HG03095 (cell line): Measurements from ENCODE around the gene ARHGAP45.

Experiments used
- ATAC-seq: cut with Tn5 transposase; IDR thresholded peaks from one replicate; pipeline ENCODE4 v1.9.1; 2021; ENCODE audit warnings: moderate library complexity; ENCODE audit not compliant: unreplicated experiment

Gene ARHGAP45

GRCh38 chr19:1102407-1103131 is 35.6 kb downstream of the ARHGAP45 start:
- ATAC-seq = no peak

- no peak for ATAC-seq
Observed at GRCh38 chr19:1103132-1103707, 36.3 kb downstream of the ARHGAP45 start.

DNA sequence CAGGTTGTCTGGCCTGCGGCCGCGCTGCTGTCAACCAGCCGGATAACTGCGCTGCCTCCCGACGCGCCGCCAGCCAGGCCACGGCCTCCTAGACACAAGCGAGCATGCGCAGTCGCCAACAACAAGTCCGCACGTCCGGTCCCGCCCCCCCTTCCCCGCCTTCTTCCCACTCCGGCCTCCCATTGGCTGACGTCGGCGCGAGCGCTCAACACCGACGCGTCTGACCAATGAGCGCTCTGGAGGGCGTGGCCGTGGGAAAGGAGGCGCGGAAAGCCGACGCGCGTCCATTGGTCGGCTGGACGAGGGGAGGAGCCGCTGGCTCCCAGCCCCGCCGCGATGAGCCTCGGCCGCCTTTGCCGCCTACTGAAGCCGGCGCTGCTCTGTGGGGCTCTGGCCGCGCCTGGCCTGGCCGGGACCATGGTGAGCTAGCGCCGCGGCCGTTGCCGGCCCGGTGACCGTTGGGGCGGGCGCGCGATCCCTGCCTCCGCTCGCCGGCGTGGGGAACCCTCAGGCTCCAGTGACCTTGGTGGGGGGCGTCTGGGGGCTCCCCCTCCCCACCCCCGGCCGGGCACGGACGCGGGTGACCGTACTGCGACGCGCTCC is 36.8 kb downstream of the ARHGAP45 start, which contains the start of gene GPX4:
TSS of gene GPX4 (plus strand) at position 287 of the 603 bp plus-strand sequence. CDS start at position 337, 50 bp downstream.
- ATAC-seq = peak; percentile 50

DNA sequence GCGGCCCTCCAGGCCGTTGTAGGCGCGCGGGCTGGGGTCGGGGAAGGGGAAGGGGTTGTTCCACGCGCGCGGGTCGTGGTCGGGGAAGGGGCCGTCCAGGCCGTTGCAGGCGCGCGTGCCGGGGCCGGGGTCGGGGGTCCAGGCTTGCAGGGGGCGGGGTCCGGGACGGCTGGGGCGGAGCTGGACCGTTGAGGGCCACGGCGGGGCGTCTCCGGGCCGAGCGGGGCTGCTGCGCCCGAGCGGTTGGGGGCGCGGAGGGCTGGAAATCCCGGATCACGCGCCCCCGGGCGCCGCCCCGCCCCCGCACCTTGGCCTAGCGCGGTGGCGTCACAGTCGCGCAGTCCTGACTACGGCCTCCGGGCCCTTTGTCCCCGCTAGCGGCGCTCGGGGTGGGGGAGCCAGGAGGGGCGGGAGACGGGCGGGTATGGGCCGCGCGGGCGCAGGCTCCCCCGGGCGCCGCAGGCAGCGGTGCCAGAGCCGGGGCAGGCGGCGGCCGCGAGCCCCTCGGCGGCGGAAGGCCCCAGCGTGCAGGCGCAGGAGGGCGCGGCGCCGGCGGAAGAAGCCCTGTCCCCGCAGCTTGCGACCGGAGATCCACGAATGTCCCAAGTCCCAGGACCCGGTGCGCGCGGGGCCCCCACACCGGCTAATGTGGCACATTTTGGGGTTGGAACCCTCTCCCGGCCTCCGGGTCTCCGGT is 37.5 kb downstream of the ARHGAP45 start:
- ATAC-seq = no peak

- ATAC-seq = no peak
Observed at GRCh38 chr19:1105008-1105872, 38.3 kb downstream of the ARHGAP45 start.

DNA sequence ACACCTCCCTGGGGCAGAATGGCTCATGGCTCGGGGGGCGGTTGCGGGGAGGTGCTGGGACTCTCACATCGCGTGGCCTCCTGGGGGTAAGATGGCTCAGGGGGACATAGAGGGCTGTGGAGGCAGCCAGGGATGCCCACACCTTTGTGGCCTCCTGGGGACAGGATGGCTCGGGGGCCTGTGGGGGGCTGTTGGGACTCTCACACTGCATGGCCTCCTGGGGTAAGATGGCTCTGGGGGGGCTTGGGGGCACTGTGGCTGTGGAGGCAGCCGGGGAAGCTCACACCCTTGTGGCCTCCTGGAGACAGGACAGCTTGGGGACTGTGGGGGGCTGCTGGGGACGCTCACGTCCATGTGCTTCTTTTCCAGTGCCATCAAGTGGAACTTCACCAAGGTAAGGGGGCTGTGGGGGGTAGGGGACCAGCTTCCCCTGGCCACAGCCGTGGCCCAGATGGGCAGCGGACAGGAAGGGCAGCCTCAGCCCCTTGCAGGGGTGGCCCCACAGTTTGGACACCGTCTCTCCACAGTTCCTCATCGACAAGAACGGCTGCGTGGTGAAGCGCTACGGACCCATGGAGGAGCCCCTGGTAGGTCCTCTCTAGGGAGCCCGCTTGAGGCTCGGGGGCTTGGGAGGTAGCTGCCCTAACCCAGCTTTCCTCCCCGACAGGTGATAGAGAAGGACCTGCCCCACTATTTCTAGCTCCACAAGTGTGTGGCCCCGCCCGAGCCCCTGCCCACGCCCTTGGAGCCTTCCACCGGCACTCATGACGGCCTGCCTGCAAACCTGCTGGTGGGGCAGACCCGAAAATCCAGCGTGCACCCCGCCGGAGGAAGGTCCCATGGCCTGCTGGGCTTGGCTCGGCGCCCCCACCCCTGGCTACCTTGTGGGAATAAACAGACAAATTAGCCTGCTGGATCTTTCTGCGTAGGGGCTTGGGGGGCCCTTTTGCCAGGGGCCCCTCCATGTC is 39.2 kb downstream of the ARHGAP45 start:
- ATAC-seq = no peak

GRCh38 chr19:1106841-1107660 is 40.1 kb downstream of the ARHGAP45 start:
- no peak for ATAC-seq

- no peak for ATAC-seq
Observed at GRCh38 chr19:1107661-1108261, 40.8 kb downstream of the ARHGAP45 start.

GRCh38 chr19:1108291-1109031 is 41.5 kb downstream of the ARHGAP45 start:
- no peak for ATAC-seq

DNA sequence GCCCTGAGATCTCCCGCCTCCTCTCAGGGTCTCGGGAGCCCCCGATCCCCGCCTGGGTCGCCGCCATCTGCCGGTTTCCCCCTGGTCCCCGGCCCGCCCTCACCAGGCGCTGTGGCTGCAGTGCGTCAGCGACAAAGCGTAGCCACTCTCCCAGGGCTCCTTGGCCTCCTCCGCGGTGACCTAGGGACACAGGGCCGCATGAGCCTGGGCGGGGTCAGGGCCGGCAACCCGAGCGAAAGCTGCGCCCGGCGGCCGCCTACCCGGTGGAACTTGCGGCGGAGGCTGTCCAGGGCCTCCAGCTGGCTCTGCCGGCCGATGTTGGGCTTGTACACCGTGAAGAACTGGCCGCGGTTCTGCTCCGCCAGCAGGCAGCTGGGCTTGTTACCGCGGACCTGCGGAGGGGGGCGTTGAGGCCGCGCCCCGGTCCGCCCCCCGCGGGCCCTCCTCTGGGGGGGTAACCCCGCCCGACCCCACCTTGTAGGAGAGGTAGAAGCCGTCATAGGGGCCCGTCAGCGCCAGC is 42.1 kb downstream of the ARHGAP45 start:
- ATAC-seq = no peak

GRCh38 chr19:1109697-1110671 is 43.0 kb downstream of the ARHGAP45 start:
- ATAC-seq = no peak

DNA sequence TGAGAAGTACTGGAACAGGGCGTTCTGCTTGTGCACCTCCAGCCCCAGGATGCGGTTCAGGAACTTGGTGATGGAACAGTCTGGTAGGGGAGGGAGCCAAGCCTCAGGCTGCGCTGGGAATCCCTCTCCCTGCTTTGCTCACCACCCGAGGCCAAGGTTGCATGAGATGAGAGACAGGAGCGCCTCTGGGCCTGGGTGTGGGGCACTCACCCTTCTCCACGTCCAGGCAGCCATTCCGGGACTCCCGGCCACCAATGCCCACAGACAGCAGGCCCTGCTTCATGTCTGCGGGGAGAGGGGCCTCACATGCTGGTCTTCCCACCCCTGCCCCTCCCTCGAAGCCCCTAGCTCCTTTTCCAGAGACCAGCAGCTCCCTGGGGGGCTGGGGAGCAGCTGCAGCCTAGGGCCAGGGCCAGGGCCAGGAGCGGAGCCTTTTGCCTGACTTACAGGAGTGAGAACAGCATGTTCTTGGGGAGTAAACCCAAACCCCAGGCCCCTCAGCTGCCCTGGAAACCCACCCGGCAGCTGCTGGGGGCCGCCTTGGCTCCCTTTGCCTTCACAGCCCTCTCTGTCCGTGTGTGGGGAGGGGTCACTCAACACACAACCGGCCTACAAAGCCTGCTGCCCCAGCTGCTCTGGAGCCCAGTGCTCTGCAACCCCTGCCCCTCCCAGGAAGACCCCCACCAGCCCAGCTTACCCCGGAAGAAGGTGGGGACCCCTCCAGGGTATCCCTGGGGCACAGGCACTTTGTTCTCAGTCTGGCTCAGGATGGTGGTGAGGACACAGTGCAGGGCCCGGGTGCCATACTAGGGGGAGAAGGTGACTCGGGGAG is 44.1 kb downstream of the ARHGAP45 start:
- ATAC-seq = no peak

GRCh38 chr19:1111641-1112267 is 44.8 kb downstream of the ARHGAP45 start:
- no peak for ATAC-seq

- no peak for ATAC-seq
Observed at GRCh38 chr19:1112268-1113029, 45.5 kb downstream of the ARHGAP45 start.
